Tibial nerve (tissue), 4 donors: ENCODE results near the gene GRM4. TPM values are rescaled to one million over a fixed set of nuclear protein-coding genes. Genes with fewer than 3 reads are reported as not detected.

Source experiments
- DNase-seq, 2 donors: peaks; one replicate each; pipeline ENCODE4 v3.0.0-alpha.2; 2019; ENCODE audit warnings: low spot score in 2 of 2
- H3K27ac ChIP-seq, 4 donors: fragments of 200-600 bp; sonication (generic) in 3 of 4; one replicate each; pipeline ENCODE4 v1.5.1; 2017 to 2019; ENCODE audit warnings: mild to moderate bottlenecking in 1 of 4
- H3K27me3 ChIP-seq, 2 donors: fragments of 200-600 bp; sonication (generic) in 1 of 2; one replicate each; pipeline versions ENCODE4 v1.5.1 to v1.6.0; 2017 to 2019
- H3K36me3 ChIP-seq, 3 donors: fragments of 200-600 bp; sonication (generic); one replicate each; pipeline ENCODE4 v1.5.1; 2018 to 2019
- H3K4me1 ChIP-seq, 4 donors: fragments of 200-600 bp; sonication (generic) in 3 of 4; one replicate each; pipeline ENCODE4 v1.5.1; 2017 to 2019
- H3K4me3 ChIP-seq, 4 donors: fragments of 200-600 bp; sonication (generic) in 3 of 4; one replicate each; pipeline ENCODE4 v1.5.1; 2017 to 2019; ENCODE audit warnings: mild to moderate bottlenecking in 1 of 4, moderate library complexity in 1 of 4
- H3K9me3 ChIP-seq, 4 donors: fragments of 200-600 bp; sonication (generic) in 3 of 4; one replicate each; pipeline ENCODE4 v1.5.1; 2017 to 2019
- EP300 ChIP-seq, 2 donors: sonication (generic); formaldehyde crosslinking; IDR thresholded peaks; one replicate each; pipeline ENCODE4 v1.6.1; 2017; ENCODE audit warnings: antibody characterized with exemption in 2 of 2, mild to moderate bottlenecking in 1 of 2
- POLR2A ChIP-seq, 2 donors: fragments of 450-650 bp; IDR thresholded peaks; one replicate each; pipeline ENCODE4 v1.6.1; 2017; ENCODE audit warnings: antibody characterized with exemption in 2 of 2, mild to moderate bottlenecking in 2 of 2, moderate library complexity in 2 of 2
- WGBS, 2 donors: methylation state at CpG; one replicate each; pipeline ENCODE4 v1.1.5; 2018; 5-methylcytosine and 5-hydroxymethylcytosine counted together
- total RNA-seq, 4 donors: library from RNA; depleted of rRNA; stranded (reverse); fragments of >200 nt; gene quantifications; one replicate each; pipeline ENCODE4 v1.1.0, GENCODE V29; 2016
- TF ChIP-seq, protein P1 (sequence below), 5 experiments: fragments of 200-600 bp in 3 of 5; fragments of 450-650 bp in 2 of 5; sonication (generic) in 3 of 5; IDR thresholded peaks; one replicate each; pipeline ENCODE4 v1.5.1; 2016 to 2019; ENCODE audit warnings: antibody characterized with exemption in 5 of 5, mild to moderate bottlenecking in 3 of 5, moderate library complexity in 2 of 5

Gene GRM4
- total RNA-seq, 4 donors from 2014 or later = not detected

DNA sequence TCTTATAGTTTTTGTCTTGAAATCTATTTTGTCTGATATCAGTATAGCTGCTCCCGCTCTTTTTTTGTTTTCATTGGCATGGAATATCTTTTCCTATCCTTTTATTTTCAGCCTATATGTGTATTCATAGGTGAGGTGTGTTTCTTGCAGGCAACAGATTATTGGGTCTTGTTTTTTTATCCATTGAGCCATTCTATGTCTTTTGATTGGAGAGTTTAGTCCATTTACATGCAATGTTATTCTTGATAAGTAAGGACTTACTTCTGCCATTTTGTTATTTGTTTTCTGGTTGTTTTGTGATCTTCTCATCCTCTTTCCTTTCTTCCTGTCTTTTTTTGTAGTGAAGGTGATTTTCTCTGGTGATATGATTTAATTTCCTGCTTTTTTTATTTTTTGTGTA is 24.0 kb upstream of the GRM4 start:
- Histone ChIP-seq H3K27ac (no peak overlapping the region), H3K36me3 (no peaks in the 10 kb centered on the region), H3K9me3 (no peaks in the 10 kb centered on the region), H3K27me3 (no peaks in the 10 kb centered on the region), H3K4me3 (no peak overlapping the region), H3K4me1 (no peaks in the 10 kb centered on the region)
- DNase-seq = no peak
- WGBS, 2 donors = 95 to 100% methylated on average over 1 of the region's 1 CpG
- TF ChIP-seq EP300 (IDR thresholded peaks at IDR 0.05) (no peak), POLR2A (IDR thresholded peaks at IDR 0.05) (no peak)
- TF ChIP-seq, protein P1, sequence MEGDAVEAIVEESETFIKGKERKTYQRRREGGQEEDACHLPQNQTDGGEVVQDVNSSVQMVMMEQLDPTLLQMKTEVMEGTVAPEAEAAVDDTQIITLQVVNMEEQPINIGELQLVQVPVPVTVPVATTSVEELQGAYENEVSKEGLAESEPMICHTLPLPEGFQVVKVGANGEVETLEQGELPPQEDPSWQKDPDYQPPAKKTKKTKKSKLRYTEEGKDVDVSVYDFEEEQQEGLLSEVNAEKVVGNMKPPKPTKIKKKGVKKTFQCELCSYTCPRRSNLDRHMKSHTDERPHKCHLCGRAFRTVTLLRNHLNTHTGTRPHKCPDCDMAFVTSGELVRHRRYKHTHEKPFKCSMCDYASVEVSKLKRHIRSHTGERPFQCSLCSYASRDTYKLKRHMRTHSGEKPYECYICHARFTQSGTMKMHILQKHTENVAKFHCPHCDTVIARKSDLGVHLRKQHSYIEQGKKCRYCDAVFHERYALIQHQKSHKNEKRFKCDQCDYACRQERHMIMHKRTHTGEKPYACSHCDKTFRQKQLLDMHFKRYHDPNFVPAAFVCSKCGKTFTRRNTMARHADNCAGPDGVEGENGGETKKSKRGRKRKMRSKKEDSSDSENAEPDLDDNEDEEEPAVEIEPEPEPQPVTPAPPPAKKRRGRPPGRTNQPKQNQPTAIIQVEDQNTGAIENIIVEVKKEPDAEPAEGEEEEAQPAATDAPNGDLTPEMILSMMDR (IDR thresholded peaks at IDR 0.05) = no peak

DNA sequence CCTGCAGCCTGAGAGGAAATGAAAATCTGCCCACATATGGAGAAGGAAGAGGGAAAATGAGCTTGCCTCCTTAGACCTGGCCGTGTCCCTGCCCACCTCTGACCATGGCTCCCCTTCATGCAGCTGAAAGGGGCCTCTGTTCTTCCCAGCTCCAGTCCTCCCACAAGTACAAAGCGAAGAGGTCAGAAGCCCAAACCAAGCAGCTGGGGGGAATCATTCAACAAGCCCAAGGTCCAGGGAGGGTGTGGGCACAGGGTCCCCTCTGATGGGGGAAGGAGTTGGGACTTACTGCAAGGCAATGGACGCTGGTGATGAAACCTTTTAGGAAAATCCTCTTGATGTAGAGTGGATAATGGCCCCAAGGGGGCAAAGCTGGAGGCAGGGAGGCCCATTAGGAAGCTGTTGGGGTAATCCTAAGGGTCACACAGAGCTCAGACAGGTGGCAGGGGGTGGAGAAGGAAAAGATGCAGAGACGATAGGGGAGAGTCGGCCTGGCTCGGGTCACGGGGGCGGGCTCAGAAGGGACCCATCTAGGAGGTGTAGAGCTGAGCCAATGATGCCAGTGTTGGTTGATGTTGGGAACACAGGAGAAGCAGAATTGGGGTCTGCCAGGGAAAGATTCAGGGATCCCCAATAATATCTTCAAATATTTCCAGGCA is 16.1 kb upstream of the GRM4 start:
- Histone ChIP-seq H3K4me1 (no peaks in the 10 kb centered on the region), H3K36me3 (no peaks in the 10 kb centered on the region), H3K4me3 (no peak overlapping the region), H3K27me3 (no peaks in the 10 kb centered on the region), H3K9me3 (peaks cover 0 to 30% (median 5%) of the 10 kb centered on the region in 4 donors), H3K27ac (no peak overlapping the region)
- TF ChIP-seq POLR2A (IDR thresholded peaks at IDR 0.05) (no peak), EP300 (IDR thresholded peaks at IDR 0.05) (no peak)
- TF ChIP-seq, protein P1 (IDR thresholded peaks at IDR 0.05) = no peak
- WGBS, 2 donors = 62 to 64% methylated on average over 8 of the region's 8 CpGs
- DNase-seq = no peak

DNA sequence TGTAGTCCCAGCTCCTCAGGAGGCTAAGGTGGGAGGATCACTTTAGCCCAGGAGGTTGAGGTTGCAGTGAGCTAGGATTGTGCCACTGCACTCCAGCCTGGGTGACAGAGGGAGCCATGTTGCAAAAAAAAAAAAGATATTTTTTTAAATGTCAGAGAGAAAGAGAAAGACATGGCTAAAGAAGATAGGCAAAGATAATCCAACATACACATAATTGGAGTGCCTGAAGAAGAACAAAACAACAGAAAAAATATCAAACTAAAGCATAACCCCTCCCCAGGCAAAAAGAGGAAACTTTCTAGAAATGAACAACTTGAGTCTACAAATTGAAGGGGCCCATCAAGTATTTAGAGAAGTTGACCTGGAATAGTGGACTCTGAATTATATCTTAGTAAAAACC is 14.0 kb upstream of the GRM4 start:
- peaks cover 0 to 30% (median 5%) of the 10 kb centered on the region in 4 donors for H3K9me3 ChIP-seq
- no peak for TF ChIP-seq POLR2A (IDR thresholded peaks at IDR 0.05)
- TF ChIP-seq, protein P1 (IDR thresholded peaks at IDR 0.05) = no peak
- no peak for TF ChIP-seq EP300 (IDR thresholded peaks at IDR 0.05)
- peaks cover 0 to 5% of the 10 kb centered on the region in 2 donors for H3K27me3 ChIP-seq
- no peak for DNase-seq
- no peak overlapping the region for H3K4me3 ChIP-seq
- no peak overlapping the region for H3K27ac ChIP-seq
- peaks cover 0 to 2% (median 2%) of the 10 kb centered on the region in 4 donors for H3K4me1 ChIP-seq
- H3K36me3 ChIP-seq = no peaks in the 10 kb centered on the region

DNA sequence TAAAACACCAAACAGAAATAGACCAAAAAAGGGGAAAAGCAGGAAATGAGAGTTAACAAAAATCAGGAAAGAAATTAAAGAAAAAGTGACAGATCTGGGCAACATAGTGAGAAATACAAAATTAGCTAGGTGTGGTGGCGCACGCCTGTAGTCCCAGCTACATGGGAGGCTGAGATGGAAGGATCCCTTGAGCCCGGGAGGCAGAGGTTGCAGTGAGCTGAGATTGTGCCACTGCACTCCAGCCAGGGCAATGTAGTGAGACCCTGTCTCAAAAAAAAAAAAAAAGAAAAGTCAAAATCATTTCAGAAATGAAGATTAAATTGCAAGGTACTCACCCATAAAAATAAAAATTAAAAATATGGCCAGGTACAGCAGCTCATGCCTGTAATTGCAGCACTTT is 13.0 kb upstream of the GRM4 start:
- Histone ChIP-seq H3K36me3 (no peaks in the 10 kb centered on the region), H3K27ac (no peak overlapping the region), H3K27me3 (peaks cover 0 to 15% of the 10 kb centered on the region in 2 donors), H3K9me3 (peaks cover 0 to 30% (median 5%) of the 10 kb centered on the region in 4 donors), H3K4me1 (peaks cover 0 to 9% (median 6%) of the 10 kb centered on the region in 4 donors), H3K4me3 (no peak overlapping the region)
- 94% methylated on average over 3 of the region's 3 CpGs for WGBS, 2 donors
- TF ChIP-seq EP300 (IDR thresholded peaks at IDR 0.05) = no peak
- no peak for TF ChIP-seq POLR2A (IDR thresholded peaks at IDR 0.05)
- TF ChIP-seq, protein P1 (IDR thresholded peaks at IDR 0.05) = no peak
- no peak for DNase-seq

DNA sequence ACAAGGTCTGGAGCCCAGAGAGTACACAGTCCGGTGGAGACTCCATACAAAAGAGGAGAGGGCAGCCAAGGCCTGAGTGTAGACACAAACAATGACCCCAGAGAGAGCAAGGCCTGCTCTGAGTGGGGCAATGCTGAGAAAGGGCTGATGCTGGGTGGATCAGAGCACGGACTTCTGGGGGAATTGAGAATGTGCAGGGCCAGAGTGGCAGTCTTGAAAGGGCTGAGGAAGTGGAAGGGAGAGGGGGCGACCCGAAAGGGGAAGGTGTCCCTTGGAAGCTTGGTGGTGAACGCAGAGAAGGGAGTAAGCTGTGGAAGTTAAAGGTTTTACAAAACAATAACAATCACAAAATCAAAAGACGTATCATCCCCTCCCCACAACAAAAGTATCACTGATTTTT is 12.0 kb upstream of the GRM4 start:
- H3K4me1 ChIP-seq = peaks cover 0 to 9% (median 6%) of the 10 kb centered on the region in 4 donors

More for the DNA sequence above, 12.0 kb upstream of the GRM4 start:
- Histone ChIP-seq H3K27me3 (peaks cover 0 to 25% of the 10 kb centered on the region in 2 donors), H3K36me3 (no peaks in the 10 kb centered on the region), H3K9me3 (peaks cover 0 to 30% (median 5%) of the 10 kb centered on the region in 4 donors), H3K4me3 (no peak overlapping the region), H3K27ac (no peak overlapping the region)
- DNase-seq = no peak
- WGBS, 2 donors = 59 to 60% methylated on average over 6 of the region's 6 CpGs
- no peak for TF ChIP-seq POLR2A (IDR thresholded peaks at IDR 0.05)
